HG02973 (cell line): ENCODE results near the gene MKI67.
"Not testable (repeated sequence)": the region's sequence is repeated elsewhere in the genome, so short reads cannot be mapped to it uniquely, and the experiment has no call there.

Source experiments
- ATAC-seq: cut with Tn5 transposase; IDR thresholded peaks from one replicate; pipeline ENCODE4 v1.9.1; 2021; ENCODE audit warnings: moderate library complexity; ENCODE audit not compliant: unreplicated experiment

Gene MKI67, protein sequence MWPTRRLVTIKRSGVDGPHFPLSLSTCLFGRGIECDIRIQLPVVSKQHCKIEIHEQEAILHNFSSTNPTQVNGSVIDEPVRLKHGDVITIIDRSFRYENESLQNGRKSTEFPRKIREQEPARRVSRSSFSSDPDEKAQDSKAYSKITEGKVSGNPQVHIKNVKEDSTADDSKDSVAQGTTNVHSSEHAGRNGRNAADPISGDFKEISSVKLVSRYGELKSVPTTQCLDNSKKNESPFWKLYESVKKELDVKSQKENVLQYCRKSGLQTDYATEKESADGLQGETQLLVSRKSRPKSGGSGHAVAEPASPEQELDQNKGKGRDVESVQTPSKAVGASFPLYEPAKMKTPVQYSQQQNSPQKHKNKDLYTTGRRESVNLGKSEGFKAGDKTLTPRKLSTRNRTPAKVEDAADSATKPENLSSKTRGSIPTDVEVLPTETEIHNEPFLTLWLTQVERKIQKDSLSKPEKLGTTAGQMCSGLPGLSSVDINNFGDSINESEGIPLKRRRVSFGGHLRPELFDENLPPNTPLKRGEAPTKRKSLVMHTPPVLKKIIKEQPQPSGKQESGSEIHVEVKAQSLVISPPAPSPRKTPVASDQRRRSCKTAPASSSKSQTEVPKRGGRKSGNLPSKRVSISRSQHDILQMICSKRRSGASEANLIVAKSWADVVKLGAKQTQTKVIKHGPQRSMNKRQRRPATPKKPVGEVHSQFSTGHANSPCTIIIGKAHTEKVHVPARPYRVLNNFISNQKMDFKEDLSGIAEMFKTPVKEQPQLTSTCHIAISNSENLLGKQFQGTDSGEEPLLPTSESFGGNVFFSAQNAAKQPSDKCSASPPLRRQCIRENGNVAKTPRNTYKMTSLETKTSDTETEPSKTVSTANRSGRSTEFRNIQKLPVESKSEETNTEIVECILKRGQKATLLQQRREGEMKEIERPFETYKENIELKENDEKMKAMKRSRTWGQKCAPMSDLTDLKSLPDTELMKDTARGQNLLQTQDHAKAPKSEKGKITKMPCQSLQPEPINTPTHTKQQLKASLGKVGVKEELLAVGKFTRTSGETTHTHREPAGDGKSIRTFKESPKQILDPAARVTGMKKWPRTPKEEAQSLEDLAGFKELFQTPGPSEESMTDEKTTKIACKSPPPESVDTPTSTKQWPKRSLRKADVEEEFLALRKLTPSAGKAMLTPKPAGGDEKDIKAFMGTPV (N-terminal part only)

DNA sequence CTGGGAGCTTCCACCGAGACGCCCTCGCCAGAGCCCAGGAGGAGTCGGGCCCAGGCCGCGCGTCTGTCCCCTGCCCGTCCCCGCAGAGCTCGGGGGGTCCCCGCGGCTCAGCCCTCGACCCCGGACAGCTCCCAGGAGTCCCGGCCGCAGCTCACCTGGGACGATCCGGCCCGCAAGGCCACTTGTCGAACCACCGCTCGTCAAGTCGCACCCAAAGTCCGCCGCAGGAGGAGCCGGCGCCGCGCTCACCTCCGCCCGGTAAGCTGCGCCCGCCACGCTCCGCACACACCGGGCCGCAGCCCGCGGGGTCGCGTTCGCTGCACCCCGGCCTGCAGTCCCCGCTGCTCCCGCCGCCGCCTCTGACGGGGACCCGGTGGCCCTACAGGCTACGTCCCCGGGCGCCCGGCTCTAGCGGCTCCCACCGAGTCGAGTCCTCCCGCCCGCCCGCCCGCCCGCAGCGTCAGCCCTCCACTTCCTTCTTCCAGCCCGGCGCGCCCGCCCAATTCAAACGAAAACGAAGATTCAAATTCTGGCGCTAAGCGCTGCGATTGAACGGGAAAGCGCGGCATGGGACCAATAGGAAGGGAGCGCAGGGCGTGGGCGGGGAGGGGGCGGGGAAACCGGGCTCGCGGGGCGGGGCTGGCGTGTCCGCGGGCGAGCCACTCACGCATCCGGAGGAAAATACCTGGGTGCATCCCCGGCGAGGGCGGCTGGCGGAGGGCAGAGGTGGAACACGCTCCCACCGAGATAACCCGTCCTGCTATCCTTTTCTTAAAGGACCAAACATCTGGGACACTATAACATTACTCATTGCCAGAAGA, at the start of gene MKI67:
Gene MKI67, minus strand, starts transcription at position 480 of the 821 bp plus-strand sequence. CDS start 756 bp downstream, outside the sequence.
- peak; percentile 69 for ATAC-seq

DNA sequence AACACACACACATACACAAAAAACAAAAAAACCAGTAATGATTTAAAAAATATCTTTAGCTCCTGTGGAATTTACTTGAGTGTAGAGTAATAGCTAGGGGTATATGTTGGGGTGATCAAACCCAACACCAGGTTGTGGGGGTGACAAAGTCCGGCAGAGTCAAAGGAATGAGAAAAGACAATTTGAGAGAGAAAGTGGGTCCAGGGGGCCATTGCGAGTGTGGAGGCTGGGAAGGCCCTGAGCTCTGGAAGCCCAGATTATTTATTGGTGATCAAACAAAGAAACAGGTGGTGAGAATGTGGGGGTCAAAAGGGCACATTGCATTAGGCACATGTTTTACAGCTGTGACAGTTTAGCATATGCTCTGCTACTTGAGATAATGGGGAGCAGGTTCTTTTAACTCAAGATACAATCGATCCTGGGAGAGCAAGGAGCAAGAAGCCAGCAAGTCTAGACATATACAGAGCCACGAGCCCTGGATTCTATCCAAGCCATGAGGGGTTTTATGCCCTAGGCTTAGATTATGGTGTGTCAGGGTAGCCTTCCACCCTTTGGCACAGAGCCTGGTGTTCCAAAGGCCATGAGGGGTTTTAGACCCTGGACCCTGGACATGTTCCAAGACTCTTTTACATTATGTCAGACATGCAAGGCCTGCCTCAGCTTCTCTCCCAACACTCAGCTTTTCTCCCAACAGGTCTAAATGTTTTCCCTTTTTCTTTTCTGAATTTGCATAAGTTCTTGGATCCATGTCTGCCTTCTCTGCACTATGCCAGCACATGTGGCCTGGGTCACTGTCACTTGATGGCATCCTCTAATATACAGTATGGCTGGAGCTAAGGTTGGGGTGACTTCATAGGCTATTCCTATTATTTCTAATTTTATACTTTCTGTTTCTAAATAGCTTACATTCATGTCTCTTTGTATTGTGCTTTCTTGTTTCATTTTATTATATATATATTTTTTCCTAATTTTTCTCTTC, 48.6 kb upstream of the MKI67 start:
- ATAC-seq, result no peak

DNA sequence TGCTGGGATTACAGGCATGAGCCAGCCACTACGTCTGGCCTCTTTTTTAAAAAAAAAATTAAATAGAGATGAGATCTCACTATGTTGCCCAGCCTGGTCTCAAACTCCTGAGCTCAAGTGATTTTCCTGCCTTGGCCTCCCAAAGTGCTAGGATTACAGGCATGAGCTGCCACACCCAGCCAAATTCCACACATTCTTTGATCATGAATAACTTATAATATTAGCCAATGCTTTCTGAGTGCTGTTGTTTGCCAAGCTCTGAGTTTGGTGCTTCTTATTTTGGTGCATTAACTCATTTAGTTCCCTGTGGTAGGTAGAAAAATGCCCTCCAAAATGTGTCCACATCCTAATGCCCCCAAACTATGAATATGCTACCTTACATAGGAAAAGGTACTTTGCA, 47.2 kb upstream of the MKI67 start:
- ATAC-seq, result no peak

DNA sequence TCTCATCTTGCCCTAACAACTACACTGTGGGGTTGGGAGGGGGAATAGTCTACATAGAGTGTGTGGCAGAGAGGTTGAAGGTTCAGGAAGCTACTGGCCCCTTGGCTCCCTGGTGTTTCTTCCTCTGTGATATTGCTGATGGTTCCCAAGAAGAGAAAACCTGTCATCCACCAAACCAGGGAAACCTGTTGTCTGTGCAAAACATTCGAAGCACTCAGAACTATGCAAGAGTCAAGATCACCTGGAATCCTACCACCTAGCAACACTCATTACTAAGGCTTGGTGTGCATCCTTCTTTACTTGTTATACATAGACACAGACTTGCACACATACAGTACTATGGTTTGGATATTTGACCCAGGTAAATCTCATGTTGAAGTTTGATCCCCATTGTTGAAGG, 46.5 kb upstream of the MKI67 start:
- ATAC-seq, result no peak

DNA sequence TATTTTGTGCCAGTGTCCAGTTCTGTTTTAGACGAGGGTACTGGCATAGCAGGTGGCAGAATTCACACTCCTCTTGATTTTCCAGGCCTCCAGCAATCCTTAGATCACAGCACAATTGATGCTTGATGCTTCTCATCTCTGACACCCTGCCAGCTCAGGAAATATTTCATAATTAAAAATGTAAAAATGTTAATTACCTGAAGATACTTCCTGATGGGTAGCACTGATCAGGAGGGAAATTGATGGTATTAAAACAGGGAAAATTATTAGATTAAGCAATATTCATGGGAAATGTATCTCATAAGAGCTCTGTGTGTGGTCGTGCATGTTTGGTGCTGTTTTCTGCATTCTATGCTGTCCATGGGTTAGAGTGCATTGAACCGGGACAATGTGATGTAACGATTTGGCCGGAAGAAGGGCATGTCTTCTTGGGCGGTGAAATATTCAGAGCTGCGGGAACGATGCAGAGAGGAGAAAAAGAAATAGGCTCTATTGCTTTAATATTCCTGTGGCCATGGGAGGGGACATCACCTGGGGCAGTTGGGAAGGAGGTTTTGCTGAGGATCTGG, 43.7 kb upstream of the MKI67 start:
- no peak for ATAC-seq

DNA sequence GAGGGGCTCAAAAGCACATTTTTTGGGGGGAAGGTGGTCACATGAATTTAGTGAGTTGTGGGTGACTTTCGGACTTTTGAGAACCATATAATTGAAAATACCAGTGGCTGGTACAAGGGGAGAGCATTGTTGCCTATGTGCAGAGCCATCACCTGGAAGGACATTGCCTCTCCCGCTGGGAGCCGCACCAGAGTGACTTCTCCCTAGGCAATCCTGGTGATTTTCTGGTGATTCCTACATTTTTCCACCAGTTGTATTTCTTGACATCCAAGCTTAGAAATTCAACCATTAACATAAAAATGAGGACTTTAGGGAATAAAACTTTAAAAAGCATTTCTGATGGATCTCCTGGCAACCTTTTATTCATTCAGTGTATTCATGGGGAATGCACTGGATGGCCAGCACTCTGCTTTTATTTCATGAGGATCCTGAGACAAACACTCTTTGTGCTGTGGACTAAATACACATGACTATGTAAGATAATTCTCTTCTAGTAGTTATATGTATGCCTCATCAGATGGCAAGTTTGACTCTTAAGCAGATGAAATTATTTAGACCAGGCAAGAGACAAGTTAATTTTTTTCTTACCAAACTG, 41.8 kb upstream of the MKI67 start:
- ATAC-seq, result no peak

DNA sequence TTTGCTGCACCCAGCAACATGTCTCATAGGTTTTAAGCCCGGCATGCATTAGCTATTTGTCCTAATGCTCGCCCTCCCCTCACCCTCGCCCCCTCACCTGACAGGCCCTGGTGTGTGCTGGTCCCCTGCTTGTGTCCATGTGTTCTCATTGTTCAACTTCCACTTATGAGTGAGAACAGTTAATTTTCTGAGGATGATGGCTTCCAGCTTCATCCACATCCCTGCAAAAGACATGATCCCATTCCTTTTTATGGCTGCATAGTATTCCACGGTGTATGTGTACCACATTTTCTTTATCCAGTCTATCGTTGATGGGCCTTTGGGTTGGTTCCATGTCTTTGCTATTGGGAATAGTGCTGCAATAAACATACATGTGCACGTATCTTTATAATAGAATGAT, 40.9 kb upstream of the MKI67 start:
- not testable (repeated sequence) for ATAC-seq

DNA sequence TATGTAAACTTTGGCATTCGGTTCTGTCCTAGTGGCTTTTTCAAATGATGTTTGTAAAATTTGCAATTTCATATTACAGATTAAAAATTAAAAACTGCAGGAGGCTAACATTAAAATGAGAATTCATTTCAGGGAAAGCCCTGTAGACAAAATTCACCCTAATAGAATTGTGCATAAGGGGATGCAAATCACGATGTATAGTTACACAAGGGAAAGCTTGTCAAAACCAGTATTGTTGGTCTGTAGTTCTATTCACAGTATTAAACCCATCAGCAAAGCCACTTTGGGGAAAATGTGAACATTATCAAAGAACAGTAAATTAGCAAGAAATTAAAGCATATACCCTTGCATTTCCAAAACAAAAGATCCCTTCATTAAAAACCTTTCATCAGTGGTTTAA, 39.9 kb upstream of the MKI67 start:
- ATAC-seq, result no peak

DNA sequence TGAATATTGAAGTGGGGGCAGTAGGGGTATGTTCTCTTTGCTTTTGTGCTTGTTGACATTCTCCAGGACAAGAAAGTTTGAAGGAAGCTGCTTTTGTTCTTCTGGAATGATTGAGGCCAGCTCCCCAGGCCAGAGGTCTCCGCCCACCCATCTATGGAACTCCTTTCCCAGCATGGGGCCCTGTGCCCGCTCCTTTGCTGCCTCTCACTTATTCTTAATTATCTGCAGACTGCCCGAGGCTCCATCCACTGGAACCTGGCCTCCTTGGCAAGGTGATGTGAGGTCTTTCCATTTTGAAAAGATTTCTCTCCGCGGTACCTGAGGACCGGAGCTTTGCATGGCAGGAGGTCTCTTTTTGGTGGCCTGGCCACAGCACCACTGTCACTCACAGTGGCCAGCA, 39.3 kb upstream of the MKI67 start:
- ATAC-seq, result no peak

DNA sequence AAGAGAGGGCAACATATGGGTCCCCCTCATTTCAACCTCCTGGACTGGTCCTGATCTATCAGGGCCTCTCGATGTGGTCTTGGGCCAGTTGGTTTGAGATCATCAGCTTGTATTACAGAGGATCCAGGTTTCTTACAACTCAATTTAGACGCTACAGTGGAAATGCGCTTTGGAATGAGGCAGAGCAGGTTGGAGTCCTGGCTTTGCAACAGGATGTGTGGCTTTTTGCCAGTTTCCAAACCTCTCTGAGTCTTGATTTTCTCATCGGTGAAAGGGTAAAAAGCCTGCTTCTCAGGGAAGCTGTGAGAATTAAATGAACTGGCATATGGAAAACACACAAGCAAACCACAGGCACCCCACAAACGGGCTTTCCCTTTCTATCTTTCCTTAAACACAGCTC, 37.5 kb upstream of the MKI67 start:
- no peak for ATAC-seq

DNA sequence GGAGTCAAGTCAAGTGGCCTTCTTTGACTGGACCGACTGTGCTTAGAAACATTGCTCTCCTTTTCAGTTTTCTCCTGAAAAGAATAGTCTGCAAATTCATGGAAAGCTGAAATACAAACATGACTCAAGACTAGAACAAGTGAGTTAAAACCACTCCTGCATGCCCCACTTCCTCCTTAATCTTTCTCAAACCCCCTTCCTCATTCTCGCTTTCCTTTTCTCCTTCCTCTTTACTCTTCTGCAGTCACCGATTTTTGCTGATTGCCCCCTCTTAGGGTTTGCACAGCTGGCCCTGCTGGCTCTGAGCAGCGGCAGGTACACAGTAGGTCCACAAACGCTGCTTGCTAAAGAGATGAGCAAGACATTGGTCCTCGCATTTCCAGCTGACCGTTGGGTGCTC, 34.8 kb upstream of the MKI67 start:
- ATAC-seq, result no peak

DNA sequence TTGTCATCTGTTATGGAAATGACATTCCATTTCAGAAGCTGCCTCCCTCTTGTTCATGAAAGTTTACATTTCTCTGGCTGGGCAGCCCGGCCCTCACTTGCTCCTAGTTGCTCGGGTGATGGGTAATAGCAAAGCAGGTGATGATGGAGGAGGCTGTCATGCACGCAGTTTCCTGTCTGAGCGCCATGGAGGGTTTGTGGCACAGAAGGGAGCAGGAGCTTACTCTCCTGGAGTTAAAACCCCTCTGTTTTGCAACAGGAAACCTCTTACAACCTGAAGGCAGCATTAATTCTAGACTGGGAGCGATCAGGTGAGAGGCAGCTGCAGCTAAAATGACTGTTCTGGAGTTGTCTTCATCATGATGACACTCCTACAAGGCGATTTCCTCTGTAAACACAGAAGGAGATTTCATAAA, 34.1 kb upstream of the MKI67 start:
- ATAC-seq, result no peak

DNA sequence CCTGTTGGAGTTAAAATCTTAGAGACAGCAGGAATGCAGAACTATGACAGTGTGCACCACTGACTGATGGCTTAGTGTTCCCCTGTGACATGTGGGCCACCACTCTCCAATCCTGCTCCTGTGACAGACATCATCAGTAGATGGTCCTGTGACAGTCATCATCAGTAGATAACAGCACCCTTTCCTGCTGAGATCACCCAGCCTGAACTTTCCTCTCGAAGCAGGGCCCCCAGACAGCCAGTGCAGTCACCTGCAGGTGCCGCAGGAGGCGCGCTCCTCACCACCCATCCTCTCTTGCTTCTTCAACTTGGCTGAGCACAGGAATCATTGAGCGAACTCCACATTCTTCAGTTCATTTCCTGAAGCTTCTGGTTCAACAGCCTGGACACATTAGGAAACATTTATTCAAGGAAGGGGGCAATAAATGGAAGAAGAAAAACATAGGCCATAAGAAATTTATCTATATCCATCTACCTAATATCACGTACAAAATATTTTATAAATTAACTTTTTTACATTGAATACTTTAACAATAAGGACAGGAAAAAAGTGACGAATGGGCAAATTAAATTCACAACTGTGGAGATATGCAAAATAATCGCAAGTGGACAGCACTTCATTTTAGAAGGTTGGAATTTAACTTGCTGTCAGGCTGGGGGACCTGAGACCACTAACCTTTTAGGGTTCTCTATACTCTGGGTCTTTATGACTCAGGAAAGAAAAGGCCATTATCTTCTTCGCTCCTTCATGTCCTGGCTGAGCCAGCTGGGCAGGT, 32.0 kb upstream of the MKI67 start:
- ATAC-seq, result no peak

DNA sequence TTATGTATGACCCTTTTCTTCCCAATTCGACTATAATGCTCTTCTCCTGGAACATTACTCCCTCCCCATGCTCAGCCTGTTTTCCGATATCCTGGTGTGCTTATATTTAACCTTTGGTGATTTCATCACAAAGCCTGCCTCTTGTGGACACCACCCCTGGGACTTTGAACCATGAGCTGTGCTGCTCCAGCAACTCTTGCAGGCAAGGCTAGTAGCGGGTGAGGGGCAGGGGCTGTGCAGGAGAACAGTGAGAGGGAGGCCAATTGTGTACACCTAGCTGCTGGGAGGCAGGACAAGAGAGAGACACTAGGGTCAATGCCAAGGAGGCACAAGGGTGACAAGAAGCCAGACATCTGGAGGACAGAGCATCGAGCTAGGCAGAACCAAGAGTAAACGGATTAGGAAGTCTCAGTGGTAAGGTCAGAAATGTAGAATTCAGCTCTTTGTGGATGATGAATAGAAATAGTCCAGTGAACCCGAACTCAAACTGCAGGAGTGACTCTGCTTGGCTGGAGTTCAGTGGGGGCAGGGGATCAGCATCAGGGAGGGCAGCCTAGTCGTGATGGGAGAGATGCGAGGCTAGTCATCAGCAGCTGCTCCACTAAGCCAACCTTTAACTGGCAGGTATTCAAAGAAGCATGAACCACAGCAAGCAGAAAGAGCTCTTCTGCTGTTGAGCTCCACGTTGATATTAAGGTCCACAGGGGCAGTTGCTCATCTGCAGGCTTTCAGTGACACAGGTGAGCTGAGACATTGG, 31.0 kb upstream of the MKI67 start:
- ATAC-seq, result no peak

DNA sequence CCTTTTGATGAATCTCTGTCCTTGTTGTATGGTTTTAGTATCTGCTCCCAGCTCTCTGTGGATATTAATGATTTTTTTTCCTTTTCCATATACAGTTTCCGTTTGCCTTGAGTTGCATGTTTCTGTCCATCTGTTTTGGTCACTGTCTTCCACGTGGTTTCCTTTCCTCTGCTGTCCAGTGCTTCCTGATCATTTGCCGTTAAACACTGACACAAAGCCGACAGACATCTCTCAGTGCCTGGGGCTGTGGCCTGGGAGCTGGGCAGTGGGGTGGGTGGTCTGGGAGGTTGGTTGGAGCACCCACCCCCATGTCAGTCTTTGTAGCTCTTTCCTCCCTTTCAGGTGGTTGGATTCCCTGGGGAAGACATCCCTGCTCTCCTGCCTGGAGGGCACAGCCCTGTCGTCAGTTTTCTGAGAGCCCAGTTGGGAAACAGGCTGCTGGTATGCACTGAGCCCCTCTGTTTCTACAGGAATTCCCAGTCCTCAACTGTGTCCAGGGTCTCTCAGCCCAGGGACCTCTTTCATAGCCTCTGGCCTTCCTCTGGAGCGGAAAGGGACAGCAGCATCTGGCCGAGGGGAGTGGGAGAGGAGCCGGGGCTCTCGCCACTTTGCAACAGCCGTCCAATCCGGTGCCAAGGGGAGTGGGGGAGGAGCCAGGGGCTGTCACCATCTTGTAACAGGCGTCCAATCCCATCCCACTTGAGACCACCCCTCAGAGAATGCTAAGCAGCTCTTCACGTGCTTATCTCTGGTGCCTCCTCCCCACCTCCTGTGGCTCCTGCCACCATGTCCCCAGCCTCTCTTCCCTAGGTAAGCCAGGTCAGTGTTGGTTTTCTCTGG, 26.7 kb upstream of the MKI67 start:
- no peak for ATAC-seq

DNA sequence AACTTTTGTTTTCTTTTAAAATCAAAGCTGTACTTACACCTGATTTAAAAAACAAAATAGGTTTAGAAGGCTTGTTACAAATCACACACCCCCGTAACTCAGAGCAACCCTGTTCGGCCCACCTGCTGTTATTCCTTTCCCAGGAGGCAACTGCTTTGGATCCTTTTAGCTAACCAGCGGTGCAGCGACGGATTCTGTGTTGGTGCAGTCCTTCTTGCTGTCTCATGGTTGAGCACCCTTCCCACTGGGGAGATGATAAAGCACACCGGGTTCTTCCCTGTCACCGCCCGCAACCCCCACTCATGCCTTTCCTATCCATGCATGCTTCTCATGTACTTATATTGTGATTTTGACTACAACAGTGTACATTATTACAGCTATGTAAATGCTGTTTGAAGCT, 24.8 kb upstream of the MKI67 start:
- ATAC-seq, result no peak
